ENCODE measurements around the gene KRTAP10-11.

KRTAP10-11 gene

GRCh38 chr21:44691686-44692085, 45.5 kb downstream of the KRTAP10-11 start:
- Mint-ChIP-seq H3K4me3 (no peak overlapping the region), H3K9me3 (peaks cover 35% of the 10 kb centered on the region), H3K27me3 (ENCODE audit: low read depth, poor library complexity) (peaks cover 24% of the 10 kb centered on the region), H3K4me1 (peaks cover 34% of the 10 kb centered on the region), H3K27ac (no peak overlapping the region), H3K36me3 (ENCODE audit: low read depth) (peaks cover 15% of the 10 kb centered on the region)
- no peak for TF ChIP-seq CTCF (IDR thresholded peaks at IDR 0.05)
- DNase-seq = no peak

- H3K27me3 Mint-ChIP-seq (ENCODE audit: low read depth, poor library complexity) = peaks cover 23% of the 10 kb centered on the region
- no peak overlapping the region for H3K27ac Mint-ChIP-seq
- peaks cover 35% of the 10 kb centered on the region for H3K9me3 Mint-ChIP-seq
- H3K4me1 Mint-ChIP-seq = peaks cover 31% of the 10 kb centered on the region
- no peak for TF ChIP-seq CTCF (IDR thresholded peaks at IDR 0.05)
- H3K36me3 Mint-ChIP-seq (ENCODE audit: low read depth) = peaks cover 15% of the 10 kb centered on the region
- H3K4me3 Mint-ChIP-seq = no peak overlapping the region
- DNase-seq = no peak
Observed at GRCh38 chr21:44692798-44693512, 46.7 kb downstream of the KRTAP10-11 start.

- H3K27ac Mint-ChIP-seq = no peak overlapping the region
- peaks cover 15% of the 10 kb centered on the region for H3K36me3 Mint-ChIP-seq (ENCODE audit: low read depth)
- peaks cover 30% of the 10 kb centered on the region for H3K27me3 Mint-ChIP-seq (ENCODE audit: low read depth, poor library complexity)
- TF ChIP-seq CTCF (IDR thresholded peaks at IDR 0.05) = no peak
- peaks cover 35% of the 10 kb centered on the region for H3K9me3 Mint-ChIP-seq
- no peak overlapping the region for H3K4me3 Mint-ChIP-seq
- no peak for DNase-seq
- H3K4me1 Mint-ChIP-seq = peaks cover 42% of the 10 kb centered on the region
Observed at GRCh38 chr21:44694776-44695175, 48.6 kb downstream of the KRTAP10-11 start.

GRCh38 chr21:44695184-44695583, 49.0 kb downstream of the KRTAP10-11 start:
- TF ChIP-seq CTCF (IDR thresholded peaks at IDR 0.05) = no peak
- peaks cover 32% of the 10 kb centered on the region for H3K27me3 Mint-ChIP-seq (ENCODE audit: low read depth, poor library complexity)
- peaks cover 15% of the 10 kb centered on the region for H3K36me3 Mint-ChIP-seq (ENCODE audit: low read depth)
- no peak for DNase-seq
- peaks cover 46% of the 10 kb centered on the region for H3K4me1 Mint-ChIP-seq
- H3K9me3 Mint-ChIP-seq = peaks cover 35% of the 10 kb centered on the region
- no peak overlapping the region for H3K4me3 Mint-ChIP-seq
- H3K27ac Mint-ChIP-seq = no peak overlapping the region

- Mint-ChIP-seq H3K27ac (no peak overlapping the region), H3K27me3 (ENCODE audit: low read depth, poor library complexity) (peaks cover 34% of the 10 kb centered on the region), H3K9me3 (peaks cover 35% of the 10 kb centered on the region), H3K4me3 (no peak overlapping the region), H3K4me1 (peaks cover 47% of the 10 kb centered on the region), H3K36me3 (ENCODE audit: low read depth) (peaks cover 15% of the 10 kb centered on the region)
- DNase-seq = no peak
- no peak for TF ChIP-seq CTCF (IDR thresholded peaks at IDR 0.05)
Observed at GRCh38 chr21:44695641-44696040, 49.4 kb downstream of the KRTAP10-11 start.

GRCh38 chr21:44696572-44696971, 50.4 kb downstream of the KRTAP10-11 start:
- Mint-ChIP-seq H3K4me1 (peaks cover 57% of the 10 kb centered on the region), H3K9me3 (peaks cover 32% of the 10 kb centered on the region), H3K27me3 (ENCODE audit: low read depth, poor library complexity) (peaks cover 43% of the 10 kb centered on the region), H3K4me3 (no peak overlapping the region), H3K36me3 (ENCODE audit: low read depth) (peaks cover 15% of the 10 kb centered on the region), H3K27ac (no peak overlapping the region)
- no peak for DNase-seq
- TF ChIP-seq CTCF (IDR thresholded peaks at IDR 0.05) = no peak

Data from nephron progenitor cell (in vitro differentiated cells).